HepG2 (cell line): Measurements from ENCODE around the gene SLC2A5. TPM values are rescaled to one million over a fixed set of nuclear protein-coding genes. Genes with fewer than 3 reads are reported as not detected.

Experiments
- FOXA1 ChIP-seq, 2 experiments: fragments of 450-650 bp in 1 of 2; sonication (generic) in 1 of 2; formaldehyde crosslinking in 1 of 2; IDR thresholded peaks; 2 replicates each; pipeline versions ENCODE4 v1.4.0 to v1.6.1; 2016 to 2020; ENCODE audit warnings: missing genetic modification reagents in 1 of 2
- FOXO4 ChIP-seq: sonication (generic); formaldehyde crosslinking; conservative IDR thresholded peaks from 2 replicates; pipeline ENCODE4 v1.8.1; 2023; ENCODE audit warnings: missing genetic modification reagents
- HOXA9 ChIP-seq: sonication (generic); formaldehyde crosslinking; IDR thresholded peaks from 2 replicates; pipeline ENCODE4 v1.8.1; 2022; ENCODE audit warnings: missing genetic modification reagents, mild to moderate bottlenecking, moderate library complexity, borderline replicate concordance
- LBX2 ChIP-seq: sonication (generic); formaldehyde crosslinking; IDR thresholded peaks from 2 replicates; pipeline ENCODE4 v1.5.0; 2020; ENCODE audit warnings: missing genetic modification reagents, mild to moderate bottlenecking, borderline replicate concordance
- RBM39 ChIP-seq: fragments of 200-400 bp; formaldehyde crosslinking; IDR thresholded peaks from one replicate; pipeline ENCODE4 v1.6.1; 2018; ENCODE audit warnings: antibody characterized with exemption, mild to moderate bottlenecking, low read depth, low read length; ENCODE audit not compliant: poor library complexity, severe bottlenecking
- SKI ChIP-seq: fragments of 450-650 bp; IDR thresholded peaks from one replicate; pipeline ENCODE4 v1.6.1; 2018; ENCODE audit warnings: mild to moderate bottlenecking; ENCODE audit not compliant: partially characterized antibody
- SMARCE1 ChIP-seq: fragments of 450-650 bp; IDR thresholded peaks from 2 replicates; pipeline ENCODE4 v1.6.1; 2017; ENCODE audit warnings: borderline replicate concordance
- SPEN ChIP-seq: sonication (generic); formaldehyde crosslinking; IDR thresholded peaks from 2 replicates; pipeline ENCODE4 v1.5.1; 2020; ENCODE audit warnings: low read depth, mild to moderate bottlenecking, missing genetic modification reagents
- THAP8 ChIP-seq: sonication (generic); formaldehyde crosslinking; IDR thresholded peaks from 2 replicates; pipeline ENCODE4 v1.5.1; 2020; ENCODE audit warnings: missing genetic modification reagents, mild to moderate bottlenecking, borderline replicate concordance
- ZFP36 ChIP-seq: fragments of 150-350 bp; IDR thresholded peaks from 2 replicates; pipeline ENCODE4 v1.6.1; 2018; ENCODE audit warnings: borderline replicate concordance, low read length, low read depth; ENCODE audit not compliant: partially characterized antibody
- ZNF407 ChIP-seq: sonication (generic); formaldehyde crosslinking; IDR thresholded peaks from one replicate; pipeline ENCODE4 v1.5.1; 2020; ENCODE audit warnings: mild to moderate bottlenecking, missing genetic modification reagents; ENCODE audit errors: not compliant biosample characterization
- ZNF605 ChIP-seq: sonication (generic); formaldehyde crosslinking; IDR thresholded peaks from 2 replicates; pipeline ENCODE4 v1.8.0; 2022; ENCODE audit warnings: mild to moderate bottlenecking, missing genetic modification reagents
- ZNF639 ChIP-seq: conservative IDR thresholded peaks from 2 replicates; pipeline ENCODE4 v1.6.1; 2018; ENCODE audit warnings: missing genetic modification reagents
- ZNF691 ChIP-seq: sonication (generic); formaldehyde crosslinking; IDR thresholded peaks from 2 replicates; pipeline ENCODE4 v1.4.0; 2020; ENCODE audit warnings: missing genetic modification reagents, low read depth, mild to moderate bottlenecking, borderline replicate concordance
- ZNF883 ChIP-seq: sonication (generic); formaldehyde crosslinking; IDR thresholded peaks from 2 replicates; pipeline ENCODE4 v1.5.1; 2020; ENCODE audit warnings: mild to moderate bottlenecking, missing genetic modification reagents; ENCODE audit errors: not compliant biosample characterization
- polyA plus RNA-seq, 8 experiments: library from polyadenylated mRNA; depleted of rRNA in 3 of 8; stranded (reverse) in 7 of 8; unstranded in 1 of 8; fragments of >200 nt; fragmentation: Illumina TruSeq in 4 of 8; extraction: Trizol in 4 of 8; gene quantifications; 2 replicates each; pipeline versions ENCODE4 v1.2.1 to v1.2.3, GENCODE V29; 2011 to 2016; ENCODE audit warnings: low read depth in 4 of 8, missing spikeins in 1 of 8, mixed read lengths in 1 of 8; ENCODE audit not compliant: insufficient read depth in 1 of 8
- total RNA-seq, 5 experiments: library from RNA; depleted of rRNA; stranded (reverse); fragments of >200 nt; fragmentation: Illumina TruSeq; extraction: Trizol; gene quantifications; 2 replicates each; pipeline ENCODE4 v1.2.3, GENCODE V29; 2016; ENCODE audit warnings: low read depth in 1 of 5

Gene SLC2A5
- total and polyA plus RNA-seq, 2 of the 13 experiments (the other 11 are each of a cell fraction or from before 2014, with no cell fraction given), result 0.04 to 0.54 TPM

- no peak for TF ChIP-seq ZNF407 (CRISPR knock-in tag)
- TF ChIP-seq RBM39, result no peak
- no peak for TF ChIP-seq ZFP36
- peak; percentile 41 for TF ChIP-seq SKI
- TF ChIP-seq LBX2 (CRISPR knock-in tag), result no peak
- no peak for TF ChIP-seq ZNF639
- TF ChIP-seq SPEN (CRISPR knock-in tag), result 0 out of 2 replicates have a peak, but pooled peaks have one; percentile 41
- no peak for TF ChIP-seq THAP8 (CRISPR knock-in tag)
- TF ChIP-seq FOXO4 (CRISPR knock-in tag), result no peak
- TF ChIP-seq FOXA1 (IDR thresholded peaks at IDR 0.05), result no peak
- TF ChIP-seq FOXA1 (CRISPR knock-in tag; IDR thresholded peaks at IDR 0.05), result 0 out of 2 replicates have a peak, but pooled peaks have one; percentile 10
- no peak for TF ChIP-seq HOXA9 (CRISPR knock-in tag)
- TF ChIP-seq ZNF605 (CRISPR knock-in tag), result no peak
- no peak for TF ChIP-seq ZNF883
- no peak for TF ChIP-seq ZNF691
- no peak for TF ChIP-seq SMARCE1
Observed at GRCh38 chr1:9100471-9101043, 31.1 kb upstream of the SLC2A5 start (continued).
